GM12864 (cell line): ENCODE data around the gene RNF212B.

Experiments used
- DNase-seq: peaks from one replicate; pipeline ENCODE4 v3.0.0-alpha.2; 2011; ENCODE audit warnings: low read depth
- H3K4me3 ChIP-seq: 2 replicates; pipeline ENCODE4 v1.5.1; 2011; ENCODE audit warnings: mild to moderate bottlenecking, low read depth, low read length, control low read depth
- TF ChIP-seq, protein P1 (sequence below): IDR thresholded peaks from 2 replicates; pipeline ENCODE4 v1.5.1; 2011; ENCODE audit warnings: low read depth, mild to moderate bottlenecking, moderate library complexity, low read length, control low read depth, inconsistent platforms; ENCODE audit errors: missing control alignments

Gene RNF212B

DNA sequence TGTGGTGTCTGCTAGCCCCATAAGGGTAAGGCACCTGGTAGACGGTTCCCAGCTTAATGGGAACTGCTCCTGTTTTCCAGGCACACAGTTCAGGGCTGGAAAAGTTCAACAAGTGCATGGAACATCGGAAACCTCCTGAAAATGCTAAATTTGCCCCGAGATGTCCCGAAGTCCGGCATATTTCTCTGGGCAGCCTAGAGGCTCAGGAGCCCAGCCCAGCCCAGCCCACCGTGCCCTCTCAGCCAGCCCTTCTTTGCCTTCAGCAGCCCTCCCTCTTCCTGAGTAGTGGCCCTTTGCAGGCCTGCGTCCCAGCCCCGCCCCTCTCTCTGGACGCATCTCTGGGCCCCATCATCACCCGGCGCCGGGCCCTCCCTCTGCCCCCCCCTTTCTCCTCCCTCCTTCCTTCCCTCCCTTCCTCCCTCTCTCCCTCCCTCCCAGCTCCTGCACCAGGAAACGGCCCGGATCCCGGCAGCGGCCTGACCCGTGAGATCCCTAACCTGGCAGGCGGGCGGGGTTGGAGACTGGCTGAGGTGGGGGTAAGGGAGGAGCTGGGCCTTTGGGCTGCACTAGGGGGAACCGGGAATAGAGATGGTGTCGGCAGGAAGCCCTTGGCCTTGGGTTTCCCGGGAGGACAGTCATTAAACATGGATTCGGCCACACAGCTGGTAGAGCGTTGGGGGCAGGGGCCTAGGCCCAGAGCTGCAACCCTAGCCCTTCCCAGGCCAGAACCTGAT lies 68.8 kb downstream of the RNF212B start, which contains the start of gene BCL2L2:
Gene BCL2L2, plus strand, starts transcription at position 422 of the 734 bp plus-strand sequence. CDS start 935 bp downstream, outside the sequence.
- TF ChIP-seq, protein P1, sequence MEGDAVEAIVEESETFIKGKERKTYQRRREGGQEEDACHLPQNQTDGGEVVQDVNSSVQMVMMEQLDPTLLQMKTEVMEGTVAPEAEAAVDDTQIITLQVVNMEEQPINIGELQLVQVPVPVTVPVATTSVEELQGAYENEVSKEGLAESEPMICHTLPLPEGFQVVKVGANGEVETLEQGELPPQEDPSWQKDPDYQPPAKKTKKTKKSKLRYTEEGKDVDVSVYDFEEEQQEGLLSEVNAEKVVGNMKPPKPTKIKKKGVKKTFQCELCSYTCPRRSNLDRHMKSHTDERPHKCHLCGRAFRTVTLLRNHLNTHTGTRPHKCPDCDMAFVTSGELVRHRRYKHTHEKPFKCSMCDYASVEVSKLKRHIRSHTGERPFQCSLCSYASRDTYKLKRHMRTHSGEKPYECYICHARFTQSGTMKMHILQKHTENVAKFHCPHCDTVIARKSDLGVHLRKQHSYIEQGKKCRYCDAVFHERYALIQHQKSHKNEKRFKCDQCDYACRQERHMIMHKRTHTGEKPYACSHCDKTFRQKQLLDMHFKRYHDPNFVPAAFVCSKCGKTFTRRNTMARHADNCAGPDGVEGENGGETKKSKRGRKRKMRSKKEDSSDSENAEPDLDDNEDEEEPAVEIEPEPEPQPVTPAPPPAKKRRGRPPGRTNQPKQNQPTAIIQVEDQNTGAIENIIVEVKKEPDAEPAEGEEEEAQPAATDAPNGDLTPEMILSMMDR: no peak
- H3K4me3 ChIP-seq: peak within 1 kb of the TSS; percentile 87
- DNase-seq: no peak

GRCh38 chr14:23307146-23307530 lies 69.4 kb downstream of the RNF212B start:
- TF ChIP-seq, protein P1: no peak
- no peak for DNase-seq
- H3K4me3 ChIP-seq: peak overlapping the region; percentile 87

- H3K4me3 ChIP-seq: peak overlapping the region; percentile 87
- DNase-seq: no peak
- TF ChIP-seq, protein P1: no peak
Measured at GRCh38 chr14:23307687-23308644, 70.2 kb downstream of the RNF212B start.

DNA sequence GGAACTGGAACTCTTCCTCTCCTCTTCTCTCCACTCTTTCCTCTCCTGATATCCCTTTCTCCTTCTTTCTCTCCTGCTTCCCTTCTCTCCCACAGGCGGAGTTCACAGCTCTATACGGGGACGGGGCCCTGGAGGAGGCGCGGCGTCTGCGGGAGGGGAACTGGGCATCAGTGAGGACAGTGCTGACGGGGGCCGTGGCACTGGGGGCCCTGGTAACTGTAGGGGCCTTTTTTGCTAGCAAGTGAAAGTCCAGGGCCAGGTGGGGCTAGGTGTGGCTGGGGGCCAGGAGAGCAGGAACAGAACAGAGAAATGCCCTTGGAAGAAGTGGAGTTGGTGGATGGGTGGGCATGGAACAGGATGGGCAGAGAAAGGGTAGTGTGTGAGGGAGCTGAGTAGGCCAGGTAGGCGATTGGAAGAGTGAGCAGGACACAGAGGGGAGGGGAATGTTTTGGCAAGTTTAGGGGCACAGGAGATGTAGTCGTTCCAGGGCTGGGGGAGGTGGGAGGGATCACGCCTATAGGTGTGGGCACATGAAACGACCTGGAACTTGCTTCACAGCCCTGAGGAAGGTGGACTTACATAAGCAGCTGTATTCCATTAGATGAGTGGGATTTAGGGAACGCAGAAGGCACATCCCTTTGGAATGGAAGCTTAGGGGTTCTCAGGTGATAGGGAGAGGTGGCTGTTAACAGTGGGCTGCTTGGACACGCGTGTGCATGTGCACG lies 71.1 kb downstream of the RNF212B start:
- TF ChIP-seq, protein P1: no peak
- no peak for DNase-seq
- no peak overlapping the region for H3K4me3 ChIP-seq

GRCh38 chr14:23310546-23310945 lies 72.8 kb downstream of the RNF212B start:
- no peak overlapping the region for H3K4me3 ChIP-seq
- no peak for DNase-seq
- TF ChIP-seq, protein P1: no peak

DNA sequence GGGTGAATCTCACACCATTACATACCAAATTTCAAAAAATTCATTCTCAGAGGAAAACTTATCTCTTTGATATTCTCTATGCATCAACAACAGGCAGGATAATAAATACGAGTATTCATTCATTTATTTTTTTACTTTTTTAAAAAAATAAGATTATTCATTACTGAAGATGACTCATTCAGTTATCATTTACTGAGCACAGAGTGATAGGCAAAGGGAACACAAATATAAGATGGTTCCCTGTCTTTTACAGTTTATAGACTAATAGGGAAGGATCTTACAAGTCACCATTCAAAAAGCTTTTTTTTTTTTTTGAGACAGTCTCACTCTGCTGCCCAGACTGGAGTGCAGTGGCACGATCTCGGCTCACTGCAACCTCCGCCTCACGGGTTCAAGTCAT lies 78.6 kb downstream of the RNF212B start:
- TF ChIP-seq, protein P1: no peak
- no peak for DNase-seq
- H3K4me3 ChIP-seq: no peak overlapping the region
